Measurements from ENCODE around the gene LKAAEAR1.

The LKAAEAR1 gene

GRCh38 chr20:64093013-64093503 is 8.9 kb upstream of the LKAAEAR1 start:
- no peak for TF ChIP-seq GATA2 (IDR thresholded peaks at IDR 0.05; ENCODE audit: low read depth, low read length)
- TF ChIP-seq GATA3 (IDR thresholded peaks at IDR 0.05; ENCODE audit: low read depth, low read length) = no peak

GRCh38 chr20:64092258-64093012 is 8.2 kb upstream of the LKAAEAR1 start:
- TF ChIP-seq GATA2 (IDR thresholded peaks at IDR 0.05; ENCODE audit: low read depth, low read length) = no peak

GRCh38 chr20:64091770-64092169 is 7.6 kb upstream of the LKAAEAR1 start:
- TF ChIP-seq GATA3 (IDR thresholded peaks at IDR 0.05; ENCODE audit: low read depth, low read length) (no peak), GATA2 (IDR thresholded peaks at IDR 0.05; ENCODE audit: low read depth, low read length) (no peak)

DNA sequence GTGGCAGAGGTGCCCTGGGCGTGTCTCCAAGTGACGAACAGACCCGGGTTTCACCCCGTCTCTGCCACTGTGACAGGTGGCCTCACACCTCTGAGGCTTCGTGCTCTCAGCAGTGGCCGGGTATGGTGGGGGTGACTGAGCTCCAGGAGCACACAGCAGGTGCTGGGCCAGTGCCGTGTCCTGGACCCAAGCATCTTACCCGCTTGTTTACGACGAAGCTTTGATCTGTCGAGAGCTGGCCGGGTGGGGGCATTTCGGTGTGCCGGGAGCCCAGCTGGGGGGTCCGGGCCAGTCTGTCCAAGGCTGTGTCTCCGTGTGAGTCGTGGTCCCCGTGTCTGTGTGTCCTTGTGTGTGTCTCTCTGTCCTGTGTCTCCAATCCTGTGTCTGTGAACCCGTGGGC is 7.1 kb upstream of the LKAAEAR1 start:
- TF ChIP-seq GATA2 (IDR thresholded peaks at IDR 0.05; ENCODE audit: low read depth, low read length) = no peak
- no peak for TF ChIP-seq GATA3 (IDR thresholded peaks at IDR 0.05; ENCODE audit: low read depth, low read length)

DNA sequence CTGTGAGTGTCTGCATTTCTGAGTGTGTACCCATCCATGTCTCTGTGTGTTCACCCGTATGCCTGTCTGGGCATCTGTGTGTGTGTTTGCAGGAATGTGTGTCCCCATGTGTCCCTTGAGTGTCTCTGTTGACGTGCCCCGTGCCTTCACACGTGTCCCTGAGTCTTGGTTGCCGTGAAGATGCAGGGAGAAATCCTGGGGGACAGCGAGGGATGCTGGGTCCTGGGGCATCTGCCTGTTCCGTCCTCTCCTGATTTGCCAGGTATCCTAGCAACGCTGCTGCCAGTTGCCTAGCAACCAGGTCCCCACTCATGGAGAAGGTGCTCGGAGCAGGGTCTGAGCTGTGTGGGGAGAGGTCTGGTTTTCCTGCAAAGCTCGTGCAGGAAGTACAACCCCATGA is 6.0 kb upstream of the LKAAEAR1 start:
- no peak for TF ChIP-seq GATA3 (IDR thresholded peaks at IDR 0.05; ENCODE audit: low read depth, low read length)
- TF ChIP-seq GATA2 (IDR thresholded peaks at IDR 0.05; ENCODE audit: low read depth, low read length) = no peak

DNA sequence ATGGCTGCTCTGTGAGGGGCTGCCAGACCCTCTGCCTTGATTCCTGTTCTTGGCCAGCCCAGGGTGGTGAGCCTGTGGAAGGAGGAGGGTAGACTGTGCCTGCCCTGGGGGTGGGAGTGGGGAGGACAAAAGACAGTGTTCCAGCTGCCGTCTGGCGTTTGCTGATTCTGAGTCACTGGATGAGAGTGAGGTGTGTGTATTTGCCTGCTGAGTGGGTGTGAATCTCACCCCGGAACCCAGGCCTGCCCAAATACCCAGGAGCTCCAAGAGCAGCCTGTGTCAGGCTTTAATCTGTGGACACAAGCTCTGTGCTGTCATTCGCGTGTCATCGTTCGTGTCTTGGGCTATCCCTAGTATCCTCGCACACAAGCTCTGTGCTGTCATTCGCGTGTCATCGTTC is 2.6 kb upstream of the LKAAEAR1 start:
- TF ChIP-seq GATA2 (IDR thresholded peaks at IDR 0.05; ENCODE audit: low read depth, low read length) (no peak), GATA3 (IDR thresholded peaks at IDR 0.05; ENCODE audit: low read depth, low read length) (no peak)

GRCh38 chr20:64084685-64085152 is 521 bp upstream of the LKAAEAR1 start:
- no peak for TF ChIP-seq GATA3 (IDR thresholded peaks at IDR 0.05; ENCODE audit: low read depth, low read length)
- TF ChIP-seq GATA2 (IDR thresholded peaks at IDR 0.05; ENCODE audit: low read depth, low read length) = no peak

DNA sequence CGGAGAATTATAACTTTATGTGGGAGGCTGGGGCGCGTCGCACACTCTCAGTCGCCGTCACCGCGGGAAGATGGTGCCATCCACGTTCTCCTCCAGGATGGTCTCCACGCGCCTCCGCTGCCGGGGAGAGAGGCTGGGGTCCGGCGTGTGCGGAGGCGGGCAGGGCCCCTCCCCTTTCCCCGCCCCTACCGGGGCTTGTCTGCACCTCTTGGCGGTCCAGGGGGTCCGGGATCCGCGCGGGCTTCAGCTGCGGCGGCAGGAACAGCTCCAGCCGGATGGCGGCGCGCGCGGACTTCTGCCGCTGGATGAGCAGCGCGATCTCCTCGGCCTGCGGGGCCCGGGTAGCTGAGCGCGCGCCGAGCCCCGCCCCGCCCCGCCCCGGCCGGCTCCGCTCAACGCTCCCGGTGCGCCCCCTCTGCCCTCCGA is 807 bp downstream of the LKAAEAR1 start:
- TF ChIP-seq GATA2 (IDR thresholded peaks at IDR 0.05; ENCODE audit: low read depth, low read length) = no peak
- no peak for TF ChIP-seq GATA3 (IDR thresholded peaks at IDR 0.05; ENCODE audit: low read depth, low read length)

DNA sequence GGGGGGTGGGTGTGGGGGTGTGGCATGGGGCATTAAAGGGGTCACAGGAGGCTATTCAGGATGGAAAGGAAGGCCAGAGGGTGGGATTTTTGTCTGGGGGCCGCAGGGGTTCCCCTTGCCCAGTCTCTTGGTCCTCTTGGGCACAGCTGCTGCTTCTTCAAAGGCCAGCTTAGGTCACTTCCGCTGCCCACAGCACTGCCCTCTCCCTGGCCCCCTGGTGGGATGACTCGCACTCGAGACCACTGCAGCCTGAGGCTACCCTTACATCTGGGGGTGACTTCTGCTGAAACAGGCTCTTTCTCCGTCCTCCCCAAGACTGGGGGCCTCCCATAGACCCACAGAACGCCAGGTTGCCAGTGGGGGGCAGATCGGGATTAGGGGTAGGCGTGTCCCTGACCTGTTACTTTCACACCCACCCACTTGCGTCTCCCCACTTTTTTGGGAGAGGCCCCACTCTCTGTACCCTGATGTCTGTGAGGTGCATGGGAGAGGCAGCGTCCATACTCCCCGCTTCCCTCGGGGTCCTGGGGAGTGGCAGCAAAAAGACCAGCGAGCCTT is 1.3 kb downstream of the LKAAEAR1 start:
- no peak for TF ChIP-seq GATA2 (IDR thresholded peaks at IDR 0.05; ENCODE audit: low read depth, low read length)
- no peak for TF ChIP-seq GATA3 (IDR thresholded peaks at IDR 0.05; ENCODE audit: low read depth, low read length)

DNA sequence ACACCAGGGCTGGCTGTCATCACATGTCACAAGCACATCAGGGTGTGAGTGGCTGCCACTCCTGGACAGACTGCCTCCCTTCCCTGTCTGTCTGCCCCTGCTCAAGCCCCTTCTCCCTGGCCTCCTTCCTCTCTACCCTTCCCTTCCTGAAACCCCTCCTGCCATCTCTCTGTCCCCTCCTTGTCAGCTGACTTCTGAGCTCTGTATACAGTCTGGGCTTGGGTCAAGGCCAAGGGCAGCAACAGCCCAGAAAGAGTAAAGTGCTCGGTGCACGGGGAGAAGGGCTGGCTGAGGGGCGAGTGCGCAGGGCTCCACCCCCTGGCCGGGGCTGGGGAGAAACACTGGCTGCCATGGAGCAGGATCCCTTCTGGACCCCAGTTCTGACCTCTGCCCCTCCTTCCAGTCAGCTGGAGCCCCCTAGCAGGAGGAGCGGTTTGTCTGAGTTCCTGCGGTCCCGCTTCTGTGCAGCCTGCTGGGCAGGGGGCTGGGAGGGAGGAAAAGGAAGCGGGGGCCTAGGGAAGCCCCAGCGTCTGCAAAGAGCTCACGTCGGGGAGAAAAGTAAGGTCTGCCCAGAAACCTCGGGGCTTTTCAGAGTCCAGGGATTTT is 2.0 kb downstream of the LKAAEAR1 start:
- TF ChIP-seq GATA3 (IDR thresholded peaks at IDR 0.05; ENCODE audit: low read depth, low read length) (no peak), GATA2 (IDR thresholded peaks at IDR 0.05; ENCODE audit: low read depth, low read length) (no peak)

DNA sequence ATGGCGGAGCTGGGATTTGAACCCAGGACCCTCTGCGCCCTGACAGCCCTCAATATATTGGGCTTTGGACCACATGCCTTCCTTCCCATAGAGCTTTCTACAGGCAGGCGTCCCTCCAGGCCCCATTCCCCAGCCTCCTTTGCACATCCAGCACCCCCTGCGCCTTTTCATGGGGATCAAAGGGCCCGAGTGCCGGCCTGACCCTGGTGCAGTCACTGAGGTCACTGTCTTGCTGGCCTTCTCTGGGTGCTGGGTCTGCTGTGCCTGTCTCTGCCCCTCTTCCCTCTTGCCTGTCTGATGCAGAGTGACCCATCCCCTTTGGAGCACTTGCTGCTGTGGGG is 2.6 kb downstream of the LKAAEAR1 start:
- TF ChIP-seq GATA3 (IDR thresholded peaks at IDR 0.05; ENCODE audit: low read depth, low read length) (no peak), GATA2 (IDR thresholded peaks at IDR 0.05; ENCODE audit: low read depth, low read length) (no peak)

- no peak for TF ChIP-seq GATA3 (IDR thresholded peaks at IDR 0.05; ENCODE audit: low read depth, low read length)
- no peak for TF ChIP-seq GATA2 (IDR thresholded peaks at IDR 0.05; ENCODE audit: low read depth, low read length)
Observed at GRCh38 chr20:64080813-64081623, 3.2 kb downstream of the LKAAEAR1 start.

DNA sequence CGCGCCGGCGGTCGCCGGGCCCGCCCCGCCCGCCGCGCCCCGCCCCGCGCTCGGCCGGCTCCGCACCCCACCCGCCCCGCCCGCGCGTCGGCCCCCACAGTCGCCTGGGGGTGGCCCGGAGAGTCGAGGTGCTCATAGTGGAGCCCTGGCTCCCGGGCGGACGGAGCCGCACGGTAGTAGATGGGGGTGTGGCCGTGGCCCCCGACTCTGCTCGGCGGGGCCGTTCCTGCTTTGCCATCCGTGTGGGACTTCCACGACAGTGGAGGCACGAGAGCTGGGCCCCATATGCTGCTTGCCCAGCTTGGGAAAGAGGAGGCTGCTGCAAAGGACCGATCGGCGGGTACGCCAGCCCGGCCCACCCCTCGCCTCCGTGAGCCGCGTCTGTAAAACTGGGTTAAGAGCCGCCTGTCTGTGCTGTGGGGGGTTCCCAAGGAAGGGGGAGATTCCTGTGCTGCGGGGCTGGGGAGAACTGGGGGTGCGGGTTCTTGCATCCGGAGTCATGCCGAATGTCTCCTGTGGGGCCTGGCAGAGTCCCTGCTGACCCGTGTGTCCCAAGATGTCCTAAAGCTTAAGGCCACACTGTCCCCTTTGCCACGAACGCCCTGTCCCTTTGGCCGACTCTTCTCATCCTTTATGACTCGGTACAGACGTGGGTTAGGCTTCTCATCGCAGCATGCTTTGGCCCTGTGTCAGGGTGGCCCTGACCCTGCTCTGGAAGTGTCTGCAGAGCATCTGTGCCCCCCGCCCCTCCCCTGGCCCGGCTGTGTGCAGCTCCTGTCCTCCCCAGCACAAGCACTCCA is 4.0 kb downstream of the LKAAEAR1 start, which contains the start of gene OPRL1:
Gene OPRL1, plus strand, starts transcription at position 70 of the 800 bp plus-strand sequence. CDS start 12,639 bp downstream, outside the sequence.
- TF ChIP-seq GATA2 (IDR thresholded peaks at IDR 0.05; ENCODE audit: low read depth, low read length) = no peak
- TF ChIP-seq GATA3 (IDR thresholded peaks at IDR 0.05; ENCODE audit: low read depth, low read length) = no peak
